SK-N-SH treated with all-trans-retinoic acid at 6 μM for 48 hours (cell line): ENCODE results near the gene LSR.

Experiments used
- ATAC-seq: fragments of 200-7000 bp; cut with Tn5 transposase; 3 replicates; pipeline ENCODE4 v1.9.1; 2020; ENCODE audit warnings: mild to moderate bottlenecking, moderate library complexity
- ARNTL ChIP-seq: fragments of 450-650 bp; formaldehyde crosslinking; IDR thresholded peaks from 2 replicates; pipeline ENCODE4 v1.5.0; 2020; ENCODE audit warnings: low read depth, mild to moderate bottlenecking, moderate library complexity, borderline replicate concordance
- BACH2 ChIP-seq: fragments of 250-450 bp; sonication (Bioruptor Pico); IDR thresholded peaks from 2 replicates; pipeline ENCODE4 v1.9.0; 2021; ENCODE audit warnings: mild to moderate bottlenecking, borderline replicate concordance
- CSDC2 ChIP-seq: fragments of 250-450 bp; sonication (Bioruptor Pico); IDR thresholded peaks from 2 replicates; pipeline ENCODE4 v1.5.0; 2020; ENCODE audit warnings: mild to moderate bottlenecking, moderate library complexity
- ESRRG ChIP-seq: fragments of 250-450 bp; sonication (Bioruptor Pico); IDR thresholded peaks from 2 replicates; pipeline ENCODE4 v1.6.1; 2021; ENCODE audit warnings: mild to moderate bottlenecking
- GLIS3 ChIP-seq: fragments of 250-450 bp; sonication (Bioruptor Pico); IDR thresholded peaks from 2 replicates; pipeline ENCODE4 v1.5.0; 2020; ENCODE audit warnings: mild to moderate bottlenecking, moderate library complexity
- ISL1 ChIP-seq: fragments of 250-450 bp; sonication (Bioruptor Pico); IDR thresholded peaks from 2 replicates; pipeline ENCODE4 v2.1.2; 2022; ENCODE audit warnings: mild to moderate bottlenecking, moderate library complexity
- OSR1 ChIP-seq: fragments of 250-450 bp; sonication (Bioruptor Pico); IDR thresholded peaks from 2 replicates; pipeline ENCODE4 v1.8.0; 2022; ENCODE audit warnings: moderate library complexity, mild to moderate bottlenecking, inconsistent platforms
- PPARA ChIP-seq: fragments of 250-450 bp; sonication (Bioruptor Pico); IDR thresholded peaks from 2 replicates; pipeline ENCODE4 v1.5.0; 2020; ENCODE audit warnings: mild to moderate bottlenecking, borderline replicate concordance
- RARB ChIP-seq: fragments of 250-450 bp; sonication (Bioruptor Pico); IDR thresholded peaks from 2 replicates; pipeline ENCODE4 v1.8.0; 2021; ENCODE audit warnings: mild to moderate bottlenecking, moderate library complexity
- SNAI2 ChIP-seq: fragments of 250-450 bp; sonication (Bioruptor Pico); IDR thresholded peaks from 2 replicates; pipeline ENCODE4 v1.5.0; 2020; ENCODE audit warnings: mild to moderate bottlenecking, moderate library complexity
- TCF4 ChIP-seq: fragments of 250-450 bp; sonication (Bioruptor Pico); IDR thresholded peaks from 2 replicates; pipeline ENCODE4 v1.8.0; 2021; ENCODE audit warnings: mild to moderate bottlenecking, moderate library complexity, borderline replicate concordance
- TOX ChIP-seq: fragments of 250-450 bp; sonication (Bioruptor Pico); IDR thresholded peaks from 2 replicates; pipeline ENCODE4 v1.8.0; 2021; ENCODE audit warnings: mild to moderate bottlenecking, moderate library complexity, borderline replicate concordance
- ZC3H10 ChIP-seq: fragments of 250-450 bp; sonication (Bioruptor Pico); IDR thresholded peaks from 2 replicates; pipeline ENCODE4 v1.5.1; 2021; ENCODE audit warnings: mild to moderate bottlenecking, moderate library complexity
- ZFP3 ChIP-seq: fragments of 250-450 bp; sonication (Bioruptor Pico); IDR thresholded peaks from 2 replicates; pipeline ENCODE4 v1.5.0; 2020; ENCODE audit warnings: mild to moderate bottlenecking, moderate library complexity
- ZFP30 ChIP-seq: fragments of 450-650 bp; formaldehyde crosslinking; IDR thresholded peaks from 2 replicates; pipeline ENCODE4 v1.5.0; 2022; ENCODE audit warnings: mild to moderate bottlenecking, moderate library complexity
- ZNF70 ChIP-seq: fragments of 450-650 bp; formaldehyde crosslinking; IDR thresholded peaks from 2 replicates; pipeline ENCODE4 v1.5.0; 2020; ENCODE audit warnings: mild to moderate bottlenecking, moderate library complexity
- ZNF8 ChIP-seq: fragments of 450-650 bp; formaldehyde crosslinking; IDR thresholded peaks from 2 replicates; pipeline ENCODE4 v1.5.0; 2020; ENCODE audit warnings: mild to moderate bottlenecking, moderate library complexity
- TF ChIP-seq, protein P1 (sequence below): fragments of 250-450 bp; sonication (Bioruptor Pico); IDR thresholded peaks from 2 replicates; pipeline ENCODE4 v1.5.1; 2020; ENCODE audit warnings: low read depth, mild to moderate bottlenecking, moderate library complexity
- TF ChIP-seq, protein P2 (sequence below): fragments of 250-450 bp; sonication (Bioruptor Pico); IDR thresholded peaks from 2 replicates; pipeline ENCODE4 v1.8.0; 2020; ENCODE audit warnings: mild to moderate bottlenecking, moderate library complexity, borderline replicate concordance
- TF ChIP-seq, protein P3 (sequence below): fragments of 250-450 bp; sonication (Bioruptor Pico); IDR thresholded peaks from 2 replicates; pipeline ENCODE4 v1.8.0; 2021; ENCODE audit warnings: low read depth, mild to moderate bottlenecking, moderate library complexity, borderline replicate concordance
- TF ChIP-seq, protein P4 (sequence below): fragments of 250-450 bp; sonication (Bioruptor Pico); IDR thresholded peaks from 2 replicates; pipeline ENCODE4 v1.5.0; 2020; ENCODE audit warnings: mild to moderate bottlenecking, moderate library complexity
- TF ChIP-seq, protein P5 (sequence below): fragments of 250-450 bp; sonication (Bioruptor Pico); IDR thresholded peaks from 2 replicates; pipeline ENCODE4 v1.5.1; 2021; ENCODE audit warnings: mild to moderate bottlenecking, moderate library complexity

Gene LSR

DNA sequence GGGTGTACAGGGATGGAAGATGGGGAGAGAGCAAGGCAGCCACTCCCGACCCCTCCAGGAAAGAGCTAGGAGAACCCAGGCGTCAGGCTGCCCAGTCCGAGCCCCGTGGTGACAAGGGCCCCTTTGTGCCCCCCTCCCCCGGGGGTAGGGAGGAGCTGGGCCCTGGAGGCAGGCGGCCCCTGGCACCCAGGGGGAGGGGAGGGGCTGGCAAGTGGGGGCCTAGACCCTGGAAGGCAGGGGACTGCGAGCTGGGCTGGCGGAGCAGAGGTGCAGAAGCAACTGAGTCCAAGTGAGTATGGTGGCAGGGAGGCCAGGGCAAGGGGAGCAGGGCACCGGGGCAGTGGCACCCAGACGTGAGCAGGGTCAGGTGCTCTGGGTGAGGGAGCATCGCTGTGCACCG is 43.1 kb downstream of the LSR start, which contains the start of gene MAG:
Gene MAG (plus strand): TSS at position 246 of the 400 bp plus-strand sequence. CDS start 3,248 bp downstream, outside the sequence.
- no peak for ATAC-seq
- TF ChIP-seq ARNTL (CRISPR knock-in tag) = no peak
- TF ChIP-seq, protein P1, sequence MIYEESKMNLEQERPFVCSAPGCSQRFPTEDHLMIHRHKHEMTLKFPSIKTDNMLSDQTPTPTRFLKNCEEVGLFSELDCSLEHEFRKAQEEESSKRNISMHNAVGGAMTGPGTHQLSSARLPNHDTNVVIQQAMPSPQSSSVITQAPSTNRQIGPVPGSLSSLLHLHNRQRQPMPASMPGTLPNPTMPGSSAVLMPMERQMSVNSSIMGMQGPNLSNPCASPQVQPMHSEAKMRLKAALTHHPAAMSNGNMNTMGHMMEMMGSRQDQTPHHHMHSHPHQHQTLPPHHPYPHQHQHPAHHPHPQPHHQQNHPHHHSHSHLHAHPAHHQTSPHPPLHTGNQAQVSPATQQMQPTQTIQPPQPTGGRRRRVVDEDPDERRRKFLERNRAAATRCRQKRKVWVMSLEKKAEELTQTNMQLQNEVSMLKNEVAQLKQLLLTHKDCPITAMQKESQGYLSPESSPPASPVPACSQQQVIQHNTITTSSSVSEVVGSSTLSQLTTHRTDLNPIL (CRISPR knock-in tag) = no peak
- no peak for TF ChIP-seq TCF4
- no peak for TF ChIP-seq ZNF8 (CRISPR knock-in tag)
- TF ChIP-seq, protein P2, sequence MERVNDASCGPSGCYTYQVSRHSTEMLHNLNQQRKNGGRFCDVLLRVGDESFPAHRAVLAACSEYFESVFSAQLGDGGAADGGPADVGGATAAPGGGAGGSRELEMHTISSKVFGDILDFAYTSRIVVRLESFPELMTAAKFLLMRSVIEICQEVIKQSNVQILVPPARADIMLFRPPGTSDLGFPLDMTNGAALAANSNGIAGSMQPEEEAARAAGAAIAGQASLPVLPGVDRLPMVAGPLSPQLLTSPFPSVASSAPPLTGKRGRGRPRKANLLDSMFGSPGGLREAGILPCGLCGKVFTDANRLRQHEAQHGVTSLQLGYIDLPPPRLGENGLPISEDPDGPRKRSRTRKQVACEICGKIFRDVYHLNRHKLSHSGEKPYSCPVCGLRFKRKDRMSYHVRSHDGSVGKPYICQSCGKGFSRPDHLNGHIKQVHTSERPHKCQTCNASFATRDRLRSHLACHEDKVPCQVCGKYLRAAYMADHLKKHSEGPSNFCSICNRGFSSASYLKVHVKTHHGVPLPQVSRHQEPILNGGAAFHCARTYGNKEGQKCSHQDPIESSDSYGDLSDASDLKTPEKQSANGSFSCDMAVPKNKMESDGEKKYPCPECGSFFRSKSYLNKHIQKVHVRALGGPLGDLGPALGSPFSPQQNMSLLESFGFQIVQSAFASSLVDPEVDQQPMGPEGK (CRISPR knock-in tag) = no peak
- no peak for TF ChIP-seq ZC3H10 (CRISPR knock-in tag)
- TF ChIP-seq ZFP30 (CRISPR knock-in tag) = no peak

DNA sequence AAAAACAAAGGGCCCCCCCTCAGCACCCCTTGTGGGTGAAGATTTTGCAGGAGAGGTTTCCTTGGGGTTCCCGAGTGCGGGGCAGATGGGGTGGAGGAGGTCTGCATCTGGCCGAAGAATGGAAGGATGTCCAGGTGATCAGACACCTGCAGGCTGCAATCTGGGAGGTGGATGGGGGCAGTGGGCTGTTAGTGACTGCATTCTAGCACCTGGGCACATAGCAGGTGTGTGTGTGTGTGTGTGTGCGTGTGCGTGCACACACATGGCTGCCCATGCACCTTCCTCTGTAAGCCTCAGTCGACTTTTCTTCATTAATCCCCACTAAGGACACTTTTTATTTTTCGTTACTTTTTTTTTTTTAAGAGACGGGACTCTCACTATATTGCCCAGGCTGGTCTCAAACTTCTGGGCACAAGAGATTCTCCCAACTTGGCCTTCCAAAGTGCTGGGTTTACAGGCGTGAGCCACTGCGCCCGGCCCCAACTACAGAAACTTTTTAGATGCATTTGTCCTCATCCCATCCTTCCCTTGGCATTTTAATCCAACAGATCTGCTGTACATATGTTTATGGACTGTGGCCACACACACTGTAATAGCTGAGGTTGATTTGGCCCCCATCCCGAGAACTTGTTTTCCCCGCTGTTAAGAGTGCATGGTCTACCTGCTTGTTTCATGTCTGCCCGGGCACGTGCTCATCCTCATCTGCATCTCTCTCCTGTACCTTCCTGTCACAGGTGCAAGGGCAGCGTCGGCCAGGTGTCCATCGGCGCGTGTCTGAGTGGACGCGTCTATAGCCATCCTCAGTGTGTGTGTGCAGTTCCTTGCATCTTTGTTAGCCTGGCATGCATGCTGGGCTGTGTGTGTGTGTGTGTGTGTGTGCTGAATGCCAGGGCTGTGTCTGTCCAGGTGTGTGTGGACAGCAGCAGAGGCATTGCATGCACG is 43.9 kb downstream of the LSR start:
- TF ChIP-seq, protein P3, sequence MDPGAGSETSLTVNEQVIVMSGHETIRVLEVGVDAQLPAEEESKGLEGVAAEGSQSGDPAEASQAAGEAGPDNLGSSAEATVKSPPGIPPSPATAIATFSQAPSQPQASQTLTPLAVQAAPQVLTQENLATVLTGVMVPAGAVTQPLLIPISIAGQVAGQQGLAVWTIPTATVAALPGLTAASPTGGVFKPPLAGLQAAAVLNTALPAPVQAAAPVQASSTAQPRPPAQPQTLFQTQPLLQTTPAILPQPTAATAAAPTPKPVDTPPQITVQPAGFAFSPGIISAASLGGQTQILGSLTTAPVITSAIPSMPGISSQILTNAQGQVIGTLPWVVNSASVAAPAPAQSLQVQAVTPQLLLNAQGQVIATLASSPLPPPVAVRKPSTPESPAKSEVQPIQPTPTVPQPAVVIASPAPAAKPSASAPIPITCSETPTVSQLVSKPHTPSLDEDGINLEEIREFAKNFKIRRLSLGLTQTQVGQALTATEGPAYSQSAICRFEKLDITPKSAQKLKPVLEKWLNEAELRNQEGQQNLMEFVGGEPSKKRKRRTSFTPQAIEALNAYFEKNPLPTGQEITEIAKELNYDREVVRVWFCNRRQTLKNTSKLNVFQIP (CRISPR knock-in tag) = no peak
- no peak for TF ChIP-seq TOX (CRISPR knock-in tag)
- TF ChIP-seq ZNF8 (CRISPR knock-in tag) = no peak
- TF ChIP-seq BACH2 (CRISPR knock-in tag) = no peak
- TF ChIP-seq, protein P1 (CRISPR knock-in tag) = no peak
- no peak for TF ChIP-seq PPARA (CRISPR knock-in tag)
- no peak for TF ChIP-seq ZNF70 (CRISPR knock-in tag)
- TF ChIP-seq TCF4 = no peak
- TF ChIP-seq ESRRG (CRISPR knock-in tag) = no peak
- no peak; the same call in 2 of the 3 replicates for ATAC-seq

DNA sequence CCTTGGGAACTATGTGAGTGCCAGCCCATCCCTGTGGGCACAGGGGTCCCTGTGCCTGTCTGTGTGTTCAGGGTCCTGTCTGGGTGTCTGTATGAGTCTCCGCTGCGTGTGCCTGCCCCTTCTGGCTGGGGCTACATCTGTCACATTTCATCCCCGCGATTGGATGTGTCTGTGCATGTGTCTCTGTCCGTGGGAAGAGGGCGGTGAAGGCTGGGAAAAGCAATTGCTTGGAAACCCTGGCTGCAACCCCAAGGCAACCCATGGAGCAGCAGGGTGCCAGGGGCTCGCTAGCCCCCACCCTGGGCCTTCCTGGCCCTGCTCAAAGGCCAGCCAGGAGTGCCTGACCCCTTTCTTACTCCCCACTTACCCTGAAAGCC is 44.5 kb downstream of the LSR start:
- TF ChIP-seq RARB (CRISPR knock-in tag) (no peak), SNAI2 (CRISPR knock-in tag) (no peak), ESRRG (CRISPR knock-in tag) (no peak), CSDC2 (CRISPR knock-in tag) (no peak), ZFP30 (CRISPR knock-in tag) (no peak), TCF4 (no peak), OSR1 (CRISPR knock-in tag) (no peak), ISL1 (CRISPR knock-in tag) (no peak), PPARA (CRISPR knock-in tag) (no peak), ZNF8 (CRISPR knock-in tag) (no peak), ARNTL (CRISPR knock-in tag) (no peak), ZFP3 (CRISPR knock-in tag) (no peak), ZNF70 (CRISPR knock-in tag) (no peak), GLIS3 (no peak)
- TF ChIP-seq, protein P3 (CRISPR knock-in tag) = no peak
- TF ChIP-seq, protein P4, sequence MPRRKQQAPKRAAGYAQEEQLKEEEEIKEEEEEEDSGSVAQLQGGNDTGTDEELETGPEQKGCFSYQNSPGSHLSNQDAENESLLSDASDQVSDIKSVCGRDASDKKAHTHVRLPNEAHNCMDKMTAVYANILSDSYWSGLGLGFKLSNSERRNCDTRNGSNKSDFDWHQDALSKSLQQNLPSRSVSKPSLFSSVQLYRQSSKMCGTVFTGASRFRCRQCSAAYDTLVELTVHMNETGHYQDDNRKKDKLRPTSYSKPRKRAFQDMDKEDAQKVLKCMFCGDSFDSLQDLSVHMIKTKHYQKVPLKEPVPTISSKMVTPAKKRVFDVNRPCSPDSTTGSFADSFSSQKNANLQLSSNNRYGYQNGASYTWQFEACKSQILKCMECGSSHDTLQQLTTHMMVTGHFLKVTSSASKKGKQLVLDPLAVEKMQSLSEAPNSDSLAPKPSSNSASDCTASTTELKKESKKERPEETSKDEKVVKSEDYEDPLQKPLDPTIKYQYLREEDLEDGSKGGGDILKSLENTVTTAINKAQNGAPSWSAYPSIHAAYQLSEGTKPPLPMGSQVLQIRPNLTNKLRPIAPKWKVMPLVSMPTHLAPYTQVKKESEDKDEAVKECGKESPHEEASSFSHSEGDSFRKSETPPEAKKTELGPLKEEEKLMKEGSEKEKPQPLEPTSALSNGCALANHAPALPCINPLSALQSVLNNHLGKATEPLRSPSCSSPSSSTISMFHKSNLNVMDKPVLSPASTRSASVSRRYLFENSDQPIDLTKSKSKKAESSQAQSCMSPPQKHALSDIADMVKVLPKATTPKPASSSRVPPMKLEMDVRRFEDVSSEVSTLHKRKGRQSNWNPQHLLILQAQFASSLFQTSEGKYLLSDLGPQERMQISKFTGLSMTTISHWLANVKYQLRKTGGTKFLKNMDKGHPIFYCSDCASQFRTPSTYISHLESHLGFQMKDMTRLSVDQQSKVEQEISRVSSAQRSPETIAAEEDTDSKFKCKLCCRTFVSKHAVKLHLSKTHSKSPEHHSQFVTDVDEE (CRISPR knock-in tag) = no peak
- TF ChIP-seq, protein P5, sequence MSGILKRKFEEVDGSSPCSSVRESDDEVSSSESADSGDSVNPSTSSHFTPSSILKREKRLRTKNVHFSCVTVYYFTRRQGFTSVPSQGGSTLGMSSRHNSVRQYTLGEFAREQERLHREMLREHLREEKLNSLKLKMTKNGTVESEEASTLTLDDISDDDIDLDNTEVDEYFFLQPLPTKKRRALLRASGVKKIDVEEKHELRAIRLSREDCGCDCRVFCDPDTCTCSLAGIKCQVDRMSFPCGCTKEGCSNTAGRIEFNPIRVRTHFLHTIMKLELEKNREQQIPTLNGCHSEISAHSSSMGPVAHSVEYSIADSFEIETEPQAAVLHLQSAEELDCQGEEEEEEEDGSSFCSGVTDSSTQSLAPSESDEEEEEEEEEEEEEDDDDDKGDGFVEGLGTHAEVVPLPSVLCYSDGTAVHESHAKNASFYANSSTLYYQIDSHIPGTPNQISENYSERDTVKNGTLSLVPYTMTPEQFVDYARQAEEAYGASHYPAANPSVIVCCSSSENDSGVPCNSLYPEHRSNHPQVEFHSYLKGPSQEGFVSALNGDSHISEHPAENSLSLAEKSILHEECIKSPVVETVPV (CRISPR knock-in tag) = no peak
- ATAC-seq = no peak; the same call in 2 of the 3 replicates
